GM21423 (cell line): Measurements from ENCODE around the gene NAV3.

Source experiments
- ATAC-seq: cut with Tn5 transposase; IDR thresholded peaks from one replicate; pipeline ENCODE4 v1.9.1; 2021; ENCODE audit warnings: mild to moderate bottlenecking, moderate library complexity; ENCODE audit not compliant: unreplicated experiment

The NAV3 gene

DNA sequence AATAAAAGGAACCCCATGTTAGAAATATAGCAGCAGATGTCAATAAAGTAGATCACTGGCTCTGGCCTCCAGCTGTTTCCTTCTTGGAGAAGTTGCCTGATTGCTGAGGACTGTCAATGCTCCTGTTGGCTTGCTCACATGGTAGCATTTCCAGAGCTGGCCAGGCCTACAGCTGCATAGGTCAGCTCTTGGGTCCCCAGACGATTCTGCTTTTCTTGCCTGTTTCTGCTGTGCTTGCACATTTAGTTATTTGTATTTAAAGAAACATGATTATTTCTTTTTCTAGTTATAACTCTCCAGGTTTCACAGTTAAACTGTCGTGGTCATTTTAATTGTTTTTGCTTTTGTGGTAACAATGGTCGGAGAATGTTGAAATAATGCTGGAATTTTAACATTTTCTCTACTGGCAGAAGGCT lies 7.2 kb downstream of the NAV3 start:
- ATAC-seq = no peak

DNA sequence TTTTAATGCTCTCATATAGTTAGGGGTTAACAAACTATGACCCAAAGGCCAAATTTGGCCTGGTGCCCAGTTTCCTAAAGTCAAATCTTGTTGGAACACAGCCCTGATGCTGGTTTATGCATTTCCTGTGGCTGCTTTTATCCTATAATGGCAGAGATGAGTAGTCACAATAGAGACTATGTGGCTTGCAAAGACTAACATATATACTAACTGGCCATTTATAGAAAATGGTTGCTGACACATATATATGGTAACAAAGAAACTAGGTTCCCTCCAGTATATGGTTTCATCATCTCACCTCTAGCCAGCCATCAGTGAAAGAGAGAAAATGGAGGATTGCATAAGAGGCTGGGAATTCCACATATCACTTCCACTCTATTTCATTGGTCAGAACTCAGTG lies 10.8 kb downstream of the NAV3 start:
- no peak for ATAC-seq

DNA sequence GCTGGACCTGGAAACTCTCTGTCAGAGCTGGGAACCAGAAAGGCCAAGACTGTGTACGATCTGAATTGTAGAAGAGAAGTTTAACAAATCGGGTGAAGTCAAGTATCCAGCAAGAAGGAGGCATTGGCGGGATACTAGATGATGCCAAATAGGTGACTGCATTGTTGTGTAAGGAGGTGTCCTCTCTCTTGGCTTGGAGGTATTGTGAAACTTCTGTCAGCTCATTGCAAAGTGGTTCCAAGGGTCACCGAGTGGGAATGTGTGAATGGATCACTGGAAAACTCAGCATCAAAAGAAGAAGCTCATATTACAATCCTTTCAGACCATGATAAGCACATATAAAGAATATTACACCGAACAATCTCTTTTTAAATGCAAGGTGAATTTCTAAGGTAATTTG lies 11.7 kb downstream of the NAV3 start:
- no peak for ATAC-seq

DNA sequence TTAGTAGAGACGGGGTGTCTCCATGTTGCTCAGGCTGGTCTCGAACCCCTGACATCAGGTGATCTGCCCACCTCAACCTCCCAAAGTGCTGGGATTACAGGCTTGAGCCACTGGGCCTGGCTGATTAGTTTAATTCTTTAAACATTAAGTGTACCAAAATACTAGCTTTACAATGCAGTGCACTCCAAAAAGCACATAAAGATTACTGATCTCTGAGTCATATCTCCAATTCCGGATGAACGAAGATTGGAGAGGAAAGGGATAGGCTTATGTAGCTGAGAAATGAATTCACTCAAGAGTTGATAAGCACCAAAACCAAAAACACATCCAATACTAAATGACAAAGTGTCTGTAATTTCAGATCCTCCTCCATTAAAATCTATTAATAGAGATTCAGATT lies 15.1 kb downstream of the NAV3 start:
- ATAC-seq = no peak

DNA sequence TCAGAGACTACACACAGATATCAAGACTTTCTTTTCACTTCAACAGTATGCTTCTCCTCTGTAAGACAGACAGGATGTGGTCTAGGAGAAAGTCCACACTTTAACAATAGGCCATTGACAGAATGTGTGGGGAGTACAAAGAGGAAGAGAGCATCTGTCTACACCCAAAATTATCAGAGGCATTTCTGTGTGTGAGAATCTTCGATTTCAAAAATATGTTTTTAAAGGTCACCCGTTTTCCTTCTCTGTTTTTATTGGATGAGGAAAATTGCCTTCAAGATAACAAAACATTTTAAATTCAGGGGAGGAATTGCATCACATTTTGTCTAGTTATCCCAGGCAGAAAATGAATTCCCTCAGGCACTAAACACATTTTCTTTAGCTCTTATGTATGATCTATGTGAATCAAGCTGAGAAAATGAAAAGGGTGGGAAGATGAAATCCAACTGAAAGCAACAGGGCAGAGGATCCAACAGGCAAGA lies 16.4 kb downstream of the NAV3 start:
- peak; percentile 99 for ATAC-seq

DNA sequence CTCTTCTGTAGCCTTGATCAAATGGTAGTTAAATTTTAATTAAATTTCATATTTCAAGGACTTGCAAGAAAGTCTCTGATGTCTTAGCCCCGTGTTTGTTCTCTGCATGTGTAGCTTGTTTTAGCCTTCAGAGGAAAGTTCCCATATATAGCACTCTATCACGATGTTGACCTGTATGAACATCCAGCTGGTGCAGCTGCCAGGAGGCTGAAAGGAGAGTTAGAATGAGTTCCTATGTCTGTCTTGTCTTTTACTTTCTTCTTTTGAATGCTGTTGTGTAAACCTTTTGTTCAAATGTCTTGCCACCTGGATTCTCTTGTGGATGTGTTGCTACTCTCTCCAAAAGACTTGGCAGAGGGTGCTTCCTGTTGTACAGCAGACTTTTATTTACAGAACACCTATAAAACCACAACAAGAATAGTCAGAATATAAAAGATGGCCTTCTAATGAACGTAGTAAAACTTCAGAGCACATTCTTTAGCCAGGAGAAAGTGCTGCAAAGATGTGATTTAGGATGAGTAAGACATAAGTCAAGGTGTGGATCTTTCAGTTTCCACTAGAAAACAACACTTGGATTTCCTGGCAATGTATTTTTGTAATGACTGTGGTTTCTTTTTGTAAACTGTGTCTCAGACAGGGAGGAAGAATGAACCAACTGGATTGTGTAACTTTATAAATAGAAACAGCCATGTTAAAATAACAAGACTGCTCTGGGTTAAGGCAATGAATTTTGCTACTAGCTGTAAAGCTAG lies 17.2 kb downstream of the NAV3 start:
- ATAC-seq = no peak

DNA sequence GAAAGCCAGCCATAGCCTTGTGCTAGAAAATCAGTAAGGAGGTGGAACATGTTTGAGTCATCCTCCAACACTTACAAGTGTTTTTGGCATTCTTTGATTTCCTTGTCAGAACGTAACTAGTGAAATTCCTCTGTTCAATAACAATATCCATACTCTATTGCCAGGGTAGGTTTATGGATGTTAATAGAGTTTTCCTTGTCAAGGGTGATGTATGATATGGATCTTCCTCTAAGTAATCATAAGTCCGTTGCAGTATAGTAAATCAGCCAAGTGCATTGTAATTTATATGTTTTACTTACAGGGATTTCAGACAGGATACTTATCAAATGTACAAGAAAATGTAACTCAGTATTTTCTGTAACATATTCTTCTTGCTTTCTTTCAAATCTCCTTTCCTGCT lies 19.4 kb downstream of the NAV3 start:
- ATAC-seq = no peak

DNA sequence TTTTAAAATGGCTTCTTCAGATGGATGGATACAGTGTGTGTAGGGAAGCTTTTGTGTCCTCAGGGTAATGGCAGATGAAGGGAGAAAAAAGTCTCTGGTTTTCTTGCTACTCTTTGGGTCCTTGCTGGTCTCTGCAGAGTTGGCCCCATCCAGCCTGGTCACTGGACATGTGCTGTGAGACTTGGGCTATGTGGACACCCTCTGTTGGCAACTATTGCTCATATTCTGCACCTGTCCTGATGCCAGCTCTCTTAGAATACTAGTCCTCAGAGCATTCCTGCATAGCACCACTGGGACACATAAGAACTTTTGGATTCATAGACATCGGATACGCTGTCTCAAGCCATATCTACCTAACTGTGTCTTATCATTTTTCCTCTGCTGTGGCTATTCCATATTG lies 20.0 kb downstream of the NAV3 start:
- no peak for ATAC-seq

DNA sequence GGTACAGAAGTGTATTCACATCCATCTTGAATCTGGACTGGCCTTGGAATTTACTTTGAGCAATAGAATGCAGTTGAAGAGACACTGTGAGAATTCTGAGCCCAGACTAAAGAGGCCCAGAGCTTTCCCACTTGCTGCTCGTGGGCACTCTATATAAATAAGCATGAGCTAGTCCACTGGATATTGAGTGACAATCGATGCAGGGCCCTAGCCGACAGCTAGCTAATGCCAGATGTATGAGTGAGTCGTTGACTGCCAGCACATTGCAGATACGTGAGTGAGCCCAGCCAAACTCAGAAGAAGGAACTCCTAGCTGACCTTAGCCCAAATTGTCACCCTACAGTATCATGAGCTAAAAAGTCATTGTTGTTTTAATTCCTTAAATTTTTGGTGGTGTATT lies 24.9 kb downstream of the NAV3 start:
- ATAC-seq = no peak

DNA sequence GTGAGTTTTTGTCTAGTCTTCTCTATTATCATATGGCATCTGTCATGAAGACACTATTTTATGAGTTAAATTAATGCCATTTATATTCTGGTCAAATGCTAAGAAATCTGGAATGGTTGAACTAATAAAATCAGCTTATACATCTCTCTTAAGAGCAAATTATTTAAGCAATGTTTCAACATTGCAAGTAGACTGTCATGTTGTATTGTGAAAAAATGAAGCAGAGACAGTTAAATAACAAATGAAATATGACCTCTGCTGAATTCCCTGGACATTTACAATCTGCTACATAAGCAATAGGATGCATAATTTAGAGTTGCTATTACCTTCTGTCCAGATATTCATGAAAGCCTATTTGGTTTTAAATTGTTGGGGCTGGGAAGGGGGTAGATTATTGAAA lies 30.6 kb downstream of the NAV3 start:
- ATAC-seq = no peak

DNA sequence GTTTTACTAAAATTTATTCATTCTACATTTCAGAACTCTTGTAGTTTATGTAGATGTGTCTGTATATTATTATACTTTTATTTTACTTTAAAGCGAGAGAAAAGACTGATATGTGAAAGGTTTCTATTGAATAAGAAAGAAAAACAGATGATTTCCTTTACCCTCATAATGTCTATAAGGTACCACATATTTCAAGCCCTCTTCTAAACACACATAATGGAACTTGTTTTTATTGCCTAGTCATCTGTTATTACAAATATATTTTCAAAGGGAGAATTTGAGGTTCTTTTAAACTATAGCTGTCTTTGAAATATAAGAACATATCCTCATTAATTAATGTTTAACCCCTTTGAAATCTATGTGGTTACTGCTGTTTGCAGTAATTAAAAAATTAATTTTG lies 34.5 kb downstream of the NAV3 start:
- no peak for ATAC-seq

DNA sequence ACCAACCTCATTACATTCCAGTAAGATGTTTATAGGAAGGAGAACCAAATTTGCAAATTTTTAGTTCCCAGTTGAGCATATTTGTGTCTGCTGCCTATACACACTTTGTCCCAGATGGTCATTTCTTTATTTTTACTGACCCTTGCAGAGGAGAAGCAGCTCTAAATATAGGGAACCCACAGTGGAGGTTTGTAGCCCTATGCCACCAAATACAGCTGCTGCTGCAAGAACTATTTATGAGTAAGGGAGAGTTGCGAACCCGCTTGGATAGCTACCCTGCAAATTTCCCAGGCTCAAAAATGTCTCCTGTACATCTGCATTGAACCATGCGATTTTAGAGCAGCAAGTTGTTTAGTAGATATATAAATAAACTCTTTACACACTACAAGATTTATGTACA lies 48.2 kb downstream of the NAV3 start:
- ATAC-seq = no peak

DNA sequence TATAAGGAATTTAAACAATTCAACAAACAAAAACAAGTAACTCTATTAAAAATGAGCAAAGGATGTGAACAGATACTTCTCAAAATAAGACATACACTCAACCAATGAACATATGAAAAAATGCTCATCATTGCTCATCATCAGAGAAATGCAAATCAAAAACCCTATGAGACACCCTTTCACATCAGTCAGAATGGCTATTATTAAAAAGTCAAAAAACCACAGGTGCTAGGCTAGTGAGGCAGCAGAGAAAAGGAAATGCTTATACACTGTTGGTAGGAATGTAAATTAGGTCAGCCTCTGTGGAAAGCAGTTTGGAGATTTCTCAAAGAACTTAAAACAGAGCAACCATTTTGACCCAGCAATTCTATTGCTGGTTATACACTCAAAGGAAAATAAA lies 52.0 kb downstream of the NAV3 start:
- no peak for ATAC-seq

DNA sequence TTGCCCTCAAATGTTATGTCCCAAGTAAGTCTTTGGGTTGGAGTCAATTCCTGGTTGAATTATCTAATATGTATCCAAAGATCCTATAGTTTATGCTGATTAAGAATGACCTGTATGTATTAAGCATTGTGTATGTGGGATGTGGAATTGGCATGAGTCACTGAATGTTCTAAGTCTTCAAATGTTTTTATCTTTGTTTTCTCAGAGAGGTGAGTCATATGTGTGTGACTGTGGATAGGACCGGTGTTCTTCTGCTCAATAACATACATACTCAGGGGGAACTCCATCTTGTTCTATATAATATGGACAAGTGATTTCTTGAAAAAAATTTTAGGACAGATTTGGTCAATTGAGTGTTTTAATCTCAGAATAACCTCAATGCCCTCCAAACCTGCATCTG lies 57.9 kb downstream of the NAV3 start:
- ATAC-seq = no peak

DNA sequence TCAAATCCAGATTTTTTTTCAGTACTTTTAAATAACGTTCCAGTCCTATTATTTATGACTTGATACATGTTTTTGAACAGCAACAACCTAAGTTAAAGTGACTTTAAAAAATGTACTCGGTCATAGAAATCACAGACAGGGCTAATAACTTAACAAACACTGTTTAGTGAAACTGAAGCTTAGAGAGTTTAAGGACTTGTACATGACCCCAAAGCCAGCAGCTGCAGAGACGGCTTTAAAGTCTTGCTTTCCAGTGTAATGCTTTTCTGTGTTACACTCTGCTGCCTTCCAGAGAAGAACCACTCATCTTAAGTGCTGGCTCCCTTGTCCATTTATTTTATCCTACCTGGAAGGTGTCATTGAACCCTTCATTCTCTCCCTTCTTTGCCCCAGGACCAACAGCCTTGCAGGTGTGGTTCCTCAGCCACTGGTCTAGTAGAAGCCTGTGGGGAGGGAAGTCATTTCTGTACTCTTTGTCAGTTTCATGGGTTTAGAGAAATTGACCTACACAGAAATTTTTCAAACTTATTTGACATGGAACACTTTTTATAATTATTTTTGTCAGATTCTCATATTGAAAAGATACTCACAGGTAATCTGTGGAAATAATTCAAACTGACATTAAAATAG lies 60.9 kb downstream of the NAV3 start:
- ATAC-seq = no peak

DNA sequence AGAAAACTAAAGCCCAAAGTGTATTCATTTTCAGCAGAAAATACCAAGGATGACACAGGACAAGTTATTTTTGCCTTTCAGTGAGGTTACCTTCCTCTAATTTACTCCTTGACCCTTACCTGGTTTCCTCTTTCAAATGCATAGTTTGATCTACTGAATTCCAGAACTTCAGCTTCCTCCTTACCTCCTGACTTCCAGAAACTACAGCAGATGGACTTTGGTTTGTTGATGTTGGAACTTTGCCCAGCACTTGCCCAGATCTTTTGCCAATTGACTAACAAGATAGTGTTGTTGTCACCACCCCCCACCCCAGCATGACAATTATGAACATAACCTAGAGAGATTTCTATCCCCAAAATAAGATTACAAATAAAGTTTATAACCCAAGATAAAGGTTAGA lies 63.2 kb downstream of the NAV3 start:
- no peak for ATAC-seq

DNA sequence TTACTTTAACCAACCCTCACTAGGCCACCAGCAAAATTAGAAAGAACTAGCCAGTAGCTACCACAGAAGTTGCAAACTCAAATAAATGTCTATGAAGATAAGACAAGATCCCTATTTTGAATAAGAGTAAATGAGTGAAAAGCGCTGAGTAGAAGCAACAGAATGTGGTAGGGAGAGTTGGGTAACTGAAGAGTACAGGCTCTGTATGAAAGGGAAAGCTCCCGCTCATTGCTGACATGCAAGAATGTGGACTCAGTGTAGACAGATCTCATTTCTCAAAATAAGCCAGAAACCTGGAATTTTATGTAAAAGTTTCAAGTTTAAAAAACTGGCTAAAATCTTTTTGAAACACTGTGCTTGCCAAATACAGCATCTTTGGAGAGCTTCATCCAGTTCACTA lies 63.9 kb downstream of the NAV3 start:
- ATAC-seq = no peak

DNA sequence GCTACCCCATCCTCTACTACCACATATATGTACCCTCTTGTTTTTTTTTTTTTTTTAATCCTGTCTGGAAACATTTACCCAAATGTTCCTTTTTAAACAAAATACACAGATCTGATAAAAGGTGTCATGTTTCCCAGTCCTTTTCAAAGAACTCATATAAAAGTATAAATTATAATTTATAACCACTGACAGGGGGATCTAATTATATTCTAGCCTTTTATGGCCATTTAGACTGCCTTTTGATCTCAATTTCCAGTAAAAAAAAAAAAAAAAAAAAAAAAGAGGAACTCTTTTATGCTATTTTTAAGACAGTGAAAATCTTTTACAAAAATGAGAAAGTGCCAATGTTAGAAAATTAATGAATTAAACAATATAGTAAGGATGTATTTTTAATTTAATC lies 65.0 kb downstream of the NAV3 start:
- no peak for ATAC-seq

DNA sequence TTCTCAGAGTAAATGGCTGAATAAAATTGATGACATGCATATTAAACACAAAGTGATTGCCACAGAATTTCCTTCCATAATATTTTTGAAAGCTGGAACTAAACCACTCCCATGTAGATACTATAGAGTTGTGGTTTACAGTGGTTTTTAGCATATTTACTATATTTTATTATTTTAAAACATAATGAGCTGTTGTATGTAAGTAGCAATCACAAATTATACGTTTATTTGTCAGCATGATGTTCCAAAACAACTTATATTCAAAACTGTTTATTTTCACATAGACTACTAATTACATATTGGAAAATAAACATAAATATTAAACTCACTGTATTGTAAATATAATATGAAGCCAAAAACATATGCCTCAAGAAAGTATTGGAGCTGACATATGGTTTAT lies 77.2 kb downstream of the NAV3 start:
- ATAC-seq = no peak

DNA sequence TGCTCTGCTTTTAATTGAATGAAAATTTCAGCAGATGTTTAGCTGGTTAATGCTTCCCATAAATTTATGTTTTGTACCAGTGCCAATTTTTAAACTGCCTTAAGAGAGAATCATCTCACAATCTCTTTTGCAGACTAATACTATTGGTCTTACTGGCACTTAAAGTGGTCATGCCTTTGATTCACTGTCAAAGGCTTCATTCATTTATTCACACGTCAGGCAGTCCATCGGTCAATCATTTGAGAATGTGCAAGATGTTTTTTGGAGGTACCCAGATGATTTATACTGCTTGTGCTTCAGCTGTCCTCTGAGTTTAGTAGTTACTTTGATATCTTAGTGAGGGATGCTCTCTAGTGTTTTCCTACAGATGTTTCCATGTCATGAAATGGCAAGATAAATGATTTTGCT lies 83.4 kb downstream of the NAV3 start:
- no peak for ATAC-seq

DNA sequence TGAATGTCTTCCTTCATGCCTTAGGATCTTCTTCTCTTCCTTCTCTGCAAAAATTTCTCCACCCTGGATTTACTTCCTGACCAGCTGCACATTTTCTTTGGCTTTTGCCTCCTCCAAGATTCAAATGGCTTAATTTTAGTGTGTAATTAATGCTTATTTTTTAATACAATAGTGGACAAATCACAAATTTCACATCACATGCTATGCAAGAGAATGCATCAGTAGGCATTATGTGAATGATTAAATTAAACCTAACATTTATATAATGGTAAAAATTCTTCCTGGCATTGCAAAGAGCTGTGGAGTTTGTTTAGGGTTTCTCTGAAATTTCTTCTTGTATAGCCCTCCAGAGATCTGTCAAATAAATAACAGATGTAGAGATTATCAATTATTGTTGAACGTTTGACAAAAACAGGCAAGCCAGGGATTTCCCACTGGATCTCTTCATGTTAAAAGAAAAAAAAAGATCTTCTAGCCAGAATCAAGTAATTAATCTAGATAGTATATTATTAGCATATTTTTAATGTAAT lies 84.4 kb downstream of the NAV3 start:
- no peak for ATAC-seq

DNA sequence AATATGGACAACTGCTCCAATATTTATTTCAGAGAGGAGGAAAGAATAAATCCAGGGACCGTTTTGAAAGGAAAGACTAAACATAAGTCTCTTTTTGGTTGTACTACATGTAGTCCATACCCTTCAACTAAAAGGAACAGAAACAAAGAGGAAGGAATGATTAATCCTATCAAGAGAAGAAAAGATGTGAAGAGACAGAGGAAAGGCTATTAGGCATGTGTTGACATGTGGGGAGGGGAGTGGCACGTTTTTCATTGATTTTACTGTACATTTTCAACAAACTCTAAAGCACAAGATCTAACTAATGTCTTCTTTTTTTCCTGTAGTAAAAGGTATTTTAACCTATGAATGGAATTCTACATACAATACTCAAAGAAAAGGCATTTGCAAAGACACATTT lies 85.6 kb downstream of the NAV3 start:
- ATAC-seq = no peak

DNA sequence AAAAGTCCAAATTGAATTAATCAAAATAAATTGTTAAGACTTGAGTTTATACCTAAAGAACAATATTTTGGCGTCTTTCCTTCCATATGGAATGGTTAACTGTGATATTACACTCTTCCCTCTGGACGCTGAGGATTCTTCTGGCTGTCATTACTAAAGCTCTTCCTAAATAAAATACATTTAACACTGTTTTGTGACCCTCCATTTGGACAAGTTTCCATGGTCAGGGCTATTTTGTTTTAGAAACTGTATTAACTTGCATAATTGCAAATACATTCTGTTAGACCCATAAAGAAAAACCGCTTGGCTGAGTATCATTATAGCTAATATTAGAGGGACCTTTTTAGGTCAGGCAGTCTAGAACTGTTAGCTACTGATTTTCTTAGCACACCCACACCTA lies 87.4 kb downstream of the NAV3 start:
- ATAC-seq = no peak
